Neural cell (in vitro differentiated cells): Measurements from ENCODE around the gene DPH1. TPM values are rescaled to one million over a fixed set of nuclear protein-coding genes. Genes with fewer than 3 reads are reported as not detected.

Experiments used
- H2AFZ ChIP-seq: fragments of 200-600, 300-800 bp; sonication (generic), shearing (Covaris generic); 2 replicates; pipeline ENCODE4 v1.6.0; 2014; ENCODE audit warnings: low read depth, mild to moderate bottlenecking, antibody characterized with exemption, low read length, moderate library complexity
- H3F3A ChIP-seq: fragments of 200-600 bp; shearing (Covaris generic); 2 replicates; pipeline ENCODE4 v1.6.1; 2016; ENCODE audit warnings: mild to moderate bottlenecking, moderate library complexity, mixed read lengths, antibody characterized with exemption, low read length; ENCODE audit not compliant: insufficient read depth, poor library complexity, severe bottlenecking
- H3K27ac ChIP-seq: fragments of 200-600, 300-800 bp; sonication (generic), shearing (Covaris generic); 2 replicates; pipeline ENCODE4 v1.5.1; 2014; ENCODE audit warnings: mild to moderate bottlenecking, low read length, moderate library complexity
- H3K27me3 ChIP-seq: fragments of 300-800, 200-600 bp; sonication (generic), shearing (Covaris generic); 2 replicates; pipeline ENCODE4 v1.6.0; 2014; ENCODE audit warnings: mild to moderate bottlenecking, low read depth, low read length, moderate library complexity; ENCODE audit not compliant: insufficient read depth
- H3K36me3 ChIP-seq: fragments of 300-800, 200-600 bp; sonication (generic), shearing (Covaris generic); 2 replicates; pipeline ENCODE4 v1.5.1; 2014; ENCODE audit warnings: mild to moderate bottlenecking, antibody characterized with exemption, low read length, moderate library complexity; ENCODE audit not compliant: insufficient read depth
- H3K4me2 ChIP-seq: fragments of 300-800, 200-600 bp; sonication (generic), shearing (Covaris generic); 2 replicates; pipeline ENCODE4 v1.6.0; 2014; ENCODE audit warnings: mild to moderate bottlenecking, low read length
- H3K4me3 ChIP-seq: fragments of 300-800, 200-600 bp; sonication (generic), shearing (Covaris generic); 2 replicates; pipeline ENCODE4 v1.5.1; 2014; ENCODE audit warnings: mild to moderate bottlenecking, low read length, moderate library complexity
- H3K79me2 ChIP-seq: fragments of 200-600 bp; shearing (Covaris generic); replicated peaks from 2 replicates; pipeline ENCODE4 v1.6.0; 2014; ENCODE audit warnings: mild to moderate bottlenecking, low read length, moderate library complexity; ENCODE audit not compliant: insufficient read depth
- H3K9ac ChIP-seq: fragments of 300-800, 200-600 bp; sonication (generic), shearing (Covaris generic); 2 replicates; pipeline ENCODE4 v1.6.1; 2016; ENCODE audit warnings: mild to moderate bottlenecking, low read length, mixed read lengths
- H3K9me2 ChIP-seq: fragments of 200-600 bp; shearing (Covaris generic); 2 replicates; pipeline ENCODE4 v1.6.1; 2016; ENCODE audit warnings: mild to moderate bottlenecking, low read length, mixed read lengths; ENCODE audit not compliant: insufficient read depth
- H3K9me3 ChIP-seq: fragments of 200-600, 300-800 bp; sonication (generic), shearing (Covaris generic); 2 replicates; pipeline ENCODE4 v1.6.1; 2016; ENCODE audit warnings: mild to moderate bottlenecking, mixed run types, low read length, moderate library complexity, mixed read lengths
- H4K20me1 ChIP-seq: fragments of 200-600 bp; shearing (Covaris generic); 2 replicates; pipeline ENCODE4 v1.6.1; 2016; ENCODE audit warnings: mild to moderate bottlenecking, mixed run types; ENCODE audit not compliant: insufficient read depth
- EP300 ChIP-seq: fragments of 450-650 bp; conservative IDR thresholded peaks from 2 replicates; pipeline ENCODE4 v1.6.1; 2014; ENCODE audit warnings: antibody characterized with exemption, mild to moderate bottlenecking, moderate library complexity; ENCODE audit not compliant: poor library complexity, severe bottlenecking
- EZH2 ChIP-seq: fragments of 200-600, 300-800 bp; shearing (Covaris generic), sonication (generic); IDR thresholded peaks from 2 replicates; pipeline ENCODE4 v1.6.1; 2014; ENCODE audit warnings: antibody characterized with exemption, low read length, borderline replicate concordance, mild to moderate bottlenecking; ENCODE audit not compliant: insufficient read depth, poor library complexity, severe bottlenecking
- MXI1 ChIP-seq: fragments of 450-650 bp; conservative IDR thresholded peaks from 2 replicates; pipeline ENCODE4 v1.6.1; 2014; ENCODE audit warnings: antibody characterized with exemption, mild to moderate bottlenecking; ENCODE audit not compliant: poor library complexity, severe bottlenecking
- POLR2AphosphoS5 ChIP-seq: IDR thresholded peaks from 2 replicates; pipeline ENCODE4 v1.6.1; 2012
- RAD21 ChIP-seq: fragments of 450-650 bp; conservative IDR thresholded peaks from 2 replicates; pipeline ENCODE4 v1.6.1; 2014; ENCODE audit warnings: antibody characterized with exemption, mild to moderate bottlenecking, moderate library complexity
- SMC3 ChIP-seq: fragments of 450-650 bp; conservative IDR thresholded peaks from 2 replicates; pipeline ENCODE4 v1.6.1; 2014; ENCODE audit warnings: antibody characterized with exemption, mild to moderate bottlenecking, moderate library complexity; ENCODE audit not compliant: poor library complexity
- TAF1 ChIP-seq: IDR thresholded peaks from 2 replicates; pipeline ENCODE4 v1.6.1; 2012; ENCODE audit warnings: low read depth
- polyA plus RNA-seq: library from polyadenylated mRNA; depleted of rRNA; stranded (reverse); fragments of >200 nt; gene quantifications from 2 replicates; pipeline ENCODE4 v1.2.3, GENCODE V29; 2014
- TF ChIP-seq, protein P1 (sequence below): IDR thresholded peaks from 2 replicates; pipeline ENCODE4 v1.6.1; 2012; ENCODE audit warnings: borderline replicate concordance
- TF ChIP-seq, protein P2 (sequence below): fragments of 450-650 bp; IDR thresholded peaks from 2 replicates; pipeline ENCODE4 v1.5.1; 2014; ENCODE audit warnings: antibody characterized with exemption, mild to moderate bottlenecking, moderate library complexity; ENCODE audit not compliant: poor library complexity, severe bottlenecking

DPH1 gene
- polyA plus RNA-seq, 1 donor from 2014 or later, result 44.8 TPM

- Histone ChIP-seq H3K9me3 (peaks cover 5% of the 10 kb centered on the region), H2AFZ (no peak overlapping the region), H3K27me3 (peaks cover 72% of the 10 kb centered on the region), H3K9ac (no peak overlapping the region), H3K79me2 (no peaks in the 10 kb centered on the region), H3K4me2 (no peak overlapping the region), H3K4me3 (no peak overlapping the region), H3K27ac (no peak overlapping the region), H3K9me2 (no peaks in the 10 kb centered on the region), H3K36me3 (no peaks in the 10 kb centered on the region), H4K20me1 (no peaks in the 10 kb centered on the region), H3F3A (no peaks in the 10 kb centered on the region)
- TF ChIP-seq MXI1 (no peak), TAF1 (no peak), POLR2AphosphoS5 (no peak), SMC3 (no peak), RAD21 (no peak), EP300 (no peak), EZH2 (no peak)
- TF ChIP-seq, protein P1, sequence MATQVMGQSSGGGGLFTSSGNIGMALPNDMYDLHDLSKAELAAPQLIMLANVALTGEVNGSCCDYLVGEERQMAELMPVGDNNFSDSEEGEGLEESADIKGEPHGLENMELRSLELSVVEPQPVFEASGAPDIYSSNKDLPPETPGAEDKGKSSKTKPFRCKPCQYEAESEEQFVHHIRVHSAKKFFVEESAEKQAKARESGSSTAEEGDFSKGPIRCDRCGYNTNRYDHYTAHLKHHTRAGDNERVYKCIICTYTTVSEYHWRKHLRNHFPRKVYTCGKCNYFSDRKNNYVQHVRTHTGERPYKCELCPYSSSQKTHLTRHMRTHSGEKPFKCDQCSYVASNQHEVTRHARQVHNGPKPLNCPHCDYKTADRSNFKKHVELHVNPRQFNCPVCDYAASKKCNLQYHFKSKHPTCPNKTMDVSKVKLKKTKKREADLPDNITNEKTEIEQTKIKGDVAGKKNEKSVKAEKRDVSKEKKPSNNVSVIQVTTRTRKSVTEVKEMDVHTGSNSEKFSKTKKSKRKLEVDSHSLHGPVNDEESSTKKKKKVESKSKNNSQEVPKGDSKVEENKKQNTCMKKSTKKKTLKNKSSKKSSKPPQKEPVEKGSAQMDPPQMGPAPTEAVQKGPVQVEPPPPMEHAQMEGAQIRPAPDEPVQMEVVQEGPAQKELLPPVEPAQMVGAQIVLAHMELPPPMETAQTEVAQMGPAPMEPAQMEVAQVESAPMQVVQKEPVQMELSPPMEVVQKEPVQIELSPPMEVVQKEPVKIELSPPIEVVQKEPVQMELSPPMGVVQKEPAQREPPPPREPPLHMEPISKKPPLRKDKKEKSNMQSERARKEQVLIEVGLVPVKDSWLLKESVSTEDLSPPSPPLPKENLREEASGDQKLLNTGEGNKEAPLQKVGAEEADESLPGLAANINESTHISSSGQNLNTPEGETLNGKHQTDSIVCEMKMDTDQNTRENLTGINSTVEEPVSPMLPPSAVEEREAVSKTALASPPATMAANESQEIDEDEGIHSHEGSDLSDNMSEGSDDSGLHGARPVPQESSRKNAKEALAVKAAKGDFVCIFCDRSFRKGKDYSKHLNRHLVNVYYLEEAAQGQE, result no peak
- TF ChIP-seq, protein P2, sequence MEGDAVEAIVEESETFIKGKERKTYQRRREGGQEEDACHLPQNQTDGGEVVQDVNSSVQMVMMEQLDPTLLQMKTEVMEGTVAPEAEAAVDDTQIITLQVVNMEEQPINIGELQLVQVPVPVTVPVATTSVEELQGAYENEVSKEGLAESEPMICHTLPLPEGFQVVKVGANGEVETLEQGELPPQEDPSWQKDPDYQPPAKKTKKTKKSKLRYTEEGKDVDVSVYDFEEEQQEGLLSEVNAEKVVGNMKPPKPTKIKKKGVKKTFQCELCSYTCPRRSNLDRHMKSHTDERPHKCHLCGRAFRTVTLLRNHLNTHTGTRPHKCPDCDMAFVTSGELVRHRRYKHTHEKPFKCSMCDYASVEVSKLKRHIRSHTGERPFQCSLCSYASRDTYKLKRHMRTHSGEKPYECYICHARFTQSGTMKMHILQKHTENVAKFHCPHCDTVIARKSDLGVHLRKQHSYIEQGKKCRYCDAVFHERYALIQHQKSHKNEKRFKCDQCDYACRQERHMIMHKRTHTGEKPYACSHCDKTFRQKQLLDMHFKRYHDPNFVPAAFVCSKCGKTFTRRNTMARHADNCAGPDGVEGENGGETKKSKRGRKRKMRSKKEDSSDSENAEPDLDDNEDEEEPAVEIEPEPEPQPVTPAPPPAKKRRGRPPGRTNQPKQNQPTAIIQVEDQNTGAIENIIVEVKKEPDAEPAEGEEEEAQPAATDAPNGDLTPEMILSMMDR, result no peak
Observed at GRCh38 chr17:2057175-2057759, 27.3 kb downstream of the DPH1 start.

GRCh38 chr17:2057760-2058585 lies 28.0 kb downstream of the DPH1 start:
- Histone ChIP-seq H3K4me2 (no peak overlapping the region), H3K9me3 (peaks cover 5% of the 10 kb centered on the region), H3K9ac (no peak overlapping the region)

More at GRCh38 chr17:2057760-2058585, 28.0 kb downstream of the DPH1 start:
- Histone ChIP-seq H3K36me3 (no peaks in the 10 kb centered on the region), H2AFZ (no peak overlapping the region), H3K27ac (no peak overlapping the region), H4K20me1 (no peaks in the 10 kb centered on the region), H3K9me2 (no peaks in the 10 kb centered on the region), H3K27me3 (peaks cover 71% of the 10 kb centered on the region), H3K79me2 (no peaks in the 10 kb centered on the region), H3K4me3 (no peak overlapping the region), H3F3A (no peaks in the 10 kb centered on the region)
- TF ChIP-seq SMC3, result no peak
- TF ChIP-seq, protein P2, result no peak
- no peak for TF ChIP-seq RAD21
- TF ChIP-seq EP300, result no peak
- TF ChIP-seq TAF1, result no peak
- TF ChIP-seq EZH2, result no peak
- TF ChIP-seq MXI1, result no peak
